Psoas muscle (tissue), 8 donors: ENCODE data around the gene TMPRSS11B. TPM values are rescaled to one million over a fixed set of nuclear protein-coding genes. Genes with fewer than 3 reads are reported as not detected.
"Not testable (repeated sequence)": the region's sequence is repeated elsewhere in the genome, so short reads cannot be mapped to it uniquely, and the experiment has no call there.

Experiments
- ATAC-seq, 4 donors: fragments of 200-7000 bp; cut with Tn5 transposase; one replicate each; pipeline ENCODE4 v1.9.1; 2020; ENCODE audit warnings: moderate library complexity in 3 of 4, mild to moderate bottlenecking in 2 of 4
- DNase-seq, 2 donors: peaks; one replicate each; pipeline ENCODE4 v3.0.0-alpha.2; 2020
- H3K27ac ChIP-seq: fragments of 200-600 bp; one replicate; pipeline ENCODE4 v1.8.0; 2022
- H3K27me3 ChIP-seq, 3 donors: fragments of 200-600 bp in 1 of 3; one replicate each; pipeline versions ENCODE4 v1.6.1 to v1.8.0; 2013 to 2022; ENCODE audit warnings: low read length in 2 of 3, mild to moderate bottlenecking in 2 of 3, moderate library complexity in 1 of 3; ENCODE audit not compliant: insufficient read depth in 3 of 3
- H3K36me3 ChIP-seq, 2 donors: fragments of 200-600 bp in 1 of 2; one replicate each; pipeline versions ENCODE4 v1.6.1 to v1.8.0; 2013 to 2022; ENCODE audit warnings: low read depth in 1 of 2, mild to moderate bottlenecking in 1 of 2, moderate library complexity in 1 of 2; ENCODE audit not compliant: insufficient read depth in 1 of 2
- H3K4me1 ChIP-seq: fragments of 200-600 bp; one replicate; pipeline ENCODE4 v1.8.0; 2022
- H3K4me3 ChIP-seq: fragments of 200-600 bp; one replicate; pipeline ENCODE4 v1.8.0; 2022; ENCODE audit warnings: mild to moderate bottlenecking
- H3K9me3 ChIP-seq: fragments of 200-600 bp; one replicate; pipeline ENCODE4 v1.8.0; 2022
- CTCF ChIP-seq: fragments of 200-600 bp; IDR thresholded peaks from one replicate; pipeline ENCODE4 v1.8.0; 2022; ENCODE audit warnings: antibody characterized with exemption
- WGBS, 3 donors: extraction: QIAGEN DNeasy Blood & Tissue Kit; methylation state at CpG; one replicate each; pipeline versions ENCODE4 v1.1.6 to v1.1.7; 2013; 5-methylcytosine and 5-hydroxymethylcytosine counted together
- intact Hi-C, 2 donors: fragments of 100-400 bp; cut with DNase I; formaldehyde crosslinking; loops; one replicate each; pipeline versions ENCODE4 v1.11.0 to v1.14.2; 2022
- polyA plus RNA-seq, 3 donors: library from polyadenylated mRNA; stranded (reverse); fragments of 200-250 nt; gene quantifications; one replicate each; pipeline ENCODE4 v1.2.3, GENCODE V29; 2013
- total RNA-seq, 4 donors: library from RNA; stranded (reverse); fragmentation: NEBNext Ultra II Directional in 2 of 4; extraction: Animal tissue kit (Norgen Biotek cat#: 25700) in 2 of 4; gene quantifications; one replicate each; pipeline versions ENCODE4 v1.2.1 to v1.2.4, GENCODE V29; 2021 to 2023
- donor health status: healthy with polysubstance abuse.
- donor health status: DM: no; HTN: no; CAD: no; lungs with moderate emphysema.
- donor health status: Bipolar disorder and iron deficiency.
- donor health status: healthy.
- donor health status: DM: yes; HTN: yes; CAD: no.
- donor health status: DM: no; HTN: no; CAD: no.
- donor health status: DM: no; HTN: no; CAD: no.
- donor health status: DM: yes; HTN: yes; CAD: no.

TMPRSS11B gene
- total and polyA plus RNA-seq, 7 donors, result 0.03 TPM; not detected in 5

GRCh38 chr4:68283714-68284113 is 38.2 kb upstream of the TMPRSS11B start:
- no peaks in the 10 kb centered on the region for H3K27me3 ChIP-seq

GRCh38 chr4:68283095-68283494 is 37.6 kb upstream of the TMPRSS11B start:
- Histone ChIP-seq H3K9me3 (no peaks in the 10 kb centered on the region), H3K27ac (no peak overlapping the region), H3K4me3 (no peak overlapping the region), H3K36me3 (no peaks in the 10 kb centered on the region), H3K4me1 (no peaks in the 10 kb centered on the region), H3K27me3 (no peaks in the 10 kb centered on the region)
- 91 to 96% (median 91%) methylated on average over 2 of the region's 2 CpGs for WGBS, 3 donors
- intact Hi-C loops, result no loop called here
- no peak for TF ChIP-seq CTCF
- ATAC-seq (no peak), DNase-seq (no peak)

More at GRCh38 chr4:68283714-68284113, 38.2 kb upstream of the TMPRSS11B start:
- ATAC-seq, result no peak
- intact Hi-C loops, result no loop called here
- no peaks in the 10 kb centered on the region for H3K4me1 ChIP-seq
- 82 to 86% (median 84%) methylated on average over 3 of the region's 3 CpGs for WGBS, 3 donors
- no peak for TF ChIP-seq CTCF
- H3K27ac ChIP-seq, result no peak overlapping the region
- no peak for DNase-seq
- no peaks in the 10 kb centered on the region for H3K36me3 ChIP-seq
- H3K9me3 ChIP-seq, result no peaks in the 10 kb centered on the region
- H3K4me3 ChIP-seq, result no peak overlapping the region

GRCh38 chr4:68281796-68282740 is 36.6 kb upstream of the TMPRSS11B start:
- H3K27me3 ChIP-seq, ATAC-seq, H3K9me3 ChIP-seq, H3K4me3 ChIP-seq, H3K27ac ChIP-seq, H3K36me3 ChIP-seq, DNase-seq, intact Hi-C loops, H3K4me1 ChIP-seq: not testable (repeated sequence)
- WGBS, 3 donors, result 80 to 83% (median 80%) methylated on average over 10 of the region's 10 CpGs

GRCh38 chr4:68278029-68278428 is 32.5 kb upstream of the TMPRSS11B start:
- intact Hi-C loops, result no loop called here
- ATAC-seq, result no peak

More at GRCh38 chr4:68278029-68278428, 32.5 kb upstream of the TMPRSS11B start:
- no peaks in the 10 kb centered on the region for H3K36me3 ChIP-seq
- H3K4me3 ChIP-seq, result no peak overlapping the region
- H3K27ac ChIP-seq, result no peak overlapping the region
- WGBS, 3 donors, result 65 to 74% (median 73%) methylated on average over 2 of the region's 2 CpGs
- no peak for TF ChIP-seq CTCF
- peaks cover 0 to 4% (median 0%) of the 10 kb centered on the region in 3 donors for H3K27me3 ChIP-seq
- H3K9me3 ChIP-seq, result no peaks in the 10 kb centered on the region
- no peak for DNase-seq
- no peaks in the 10 kb centered on the region for H3K4me1 ChIP-seq
